GM10266 (cell line): ENCODE results near the gene AGBL1.

Experiments
- DNase-seq: peaks from one replicate; pipeline ENCODE4 v3.0.0; 2012; ENCODE audit errors: extremely low spot score
- CTCF ChIP-seq: IDR thresholded peaks from 2 replicates; pipeline ENCODE4 v1.5.1; 2012; ENCODE audit warnings: mild to moderate bottlenecking, low read depth; ENCODE audit not compliant: control insufficient read depth, insufficient read depth; ENCODE audit errors: missing control alignments

AGBL1 gene

GRCh38 chr15:86063356-86064095, 16.1 kb upstream of the AGBL1 start:
- TF ChIP-seq CTCF: no peak
- DNase-seq: no peak

GRCh38 chr15:86064326-86064725, 15.3 kb upstream of the AGBL1 start:
- no peak for TF ChIP-seq CTCF
- DNase-seq: no peak

- TF ChIP-seq CTCF: no peak
- no peak for DNase-seq
Measured at GRCh38 chr15:86066174-86066834, 13.4 kb upstream of the AGBL1 start.

- DNase-seq: no peak
- no peak for TF ChIP-seq CTCF
Measured at GRCh38 chr15:86073281-86073680, 6.4 kb upstream of the AGBL1 start.

- no peak for TF ChIP-seq CTCF
- DNase-seq: no peak
Measured at GRCh38 chr15:86076468-86076867, 3.2 kb upstream of the AGBL1 start.

- no peak for DNase-seq
- TF ChIP-seq CTCF: no peak
Measured at GRCh38 chr15:86077070-86077469, 2.6 kb upstream of the AGBL1 start.

GRCh38 chr15:86080302-86080701, 631 bp downstream of the AGBL1 start:
- TF ChIP-seq CTCF: no peak
- no peak for DNase-seq
